ENCODE data around the gene MRGPRX1. TPM values are rescaled to one million over a fixed set of nuclear protein-coding genes. Genes with fewer than 3 reads are reported as not detected.

The MRGPRX1 gene
- total RNA-seq, 2 donors from 2014 or later = not detected

Other genes with a start within 250 kb of the MRGPRX1 start
- gene TMEM86A, start 240.6 kb downstream of the MRGPRX1 start, total RNA-seq = 1 to 10 TPM; 3.9 to 4.8 TPM
- 1 to 10 TPM; 1.7 to 2.4 TPM for gene IGSF22, start 213.2 kb downstream of the MRGPRX1 start, total RNA-seq
- 1 to 10 TPM in 1 of 2 donors, under 1 TPM in 1; 0.41 to 2.3 TPM for gene PTPN5, start 147.6 kb downstream of the MRGPRX1 start, total RNA-seq
- gene MRGPRX2, start 121.3 kb upstream of the MRGPRX1 start, total RNA-seq = not detected
- 10 to 100 TPM; 12.0 to 16.5 TPM for gene ZDHHC13, start 177.8 kb upstream of the MRGPRX1 start, total RNA-seq